HepG2 (cell line): Measurements from ENCODE around the gene SEMA3B. TPM values are rescaled to one million over a fixed set of nuclear protein-coding genes. Genes with fewer than 3 reads are reported as not detected.

ENCODE experiments used
- FOXA3 ChIP-seq: IDR thresholded peaks from 2 replicates; pipeline ENCODE4 v1.6.1; 2016; ENCODE audit warnings: missing genetic modification reagents, missing compliant biosample characterization
- FOXK1 ChIP-seq: sonication (generic); formaldehyde crosslinking; IDR thresholded peaks from 2 replicates; pipeline ENCODE4 v1.4.0; 2020; ENCODE audit warnings: low read depth, missing genetic modification reagents, borderline replicate concordance
- HIVEP1 ChIP-seq: sonication (generic); formaldehyde crosslinking; IDR thresholded peaks from 2 replicates; pipeline ENCODE4 v1.4.0; 2020; ENCODE audit warnings: mild to moderate bottlenecking, missing genetic modification reagents
- NR2C2 ChIP-seq: sonication (generic); formaldehyde crosslinking; IDR thresholded peaks from 2 replicates; pipeline ENCODE4 v1.4.0; 2020; ENCODE audit warnings: missing genetic modification reagents, mild to moderate bottlenecking, moderate library complexity, borderline replicate concordance
- PAXIP1 ChIP-seq: sonication (generic); formaldehyde crosslinking; conservative IDR thresholded peaks from 2 replicates; pipeline ENCODE4 v1.4.0; 2020; ENCODE audit warnings: mild to moderate bottlenecking, missing genetic modification reagents, moderate library complexity
- RAD21 ChIP-seq: fragments of 450-650 bp; formaldehyde crosslinking; IDR thresholded peaks from 2 replicates; pipeline ENCODE4 v1.5.0; 2020; ENCODE audit warnings: mild to moderate bottlenecking
- RFXANK ChIP-seq: IDR thresholded peaks from 2 replicates; pipeline ENCODE4 v1.6.1; 2016
- RXRA ChIP-seq: sonication (generic); formaldehyde crosslinking; IDR thresholded peaks from 2 replicates; pipeline ENCODE4 v1.5.1; 2020; ENCODE audit warnings: missing genetic modification reagents
- SOX6 ChIP-seq, 2 experiments: fragments of 450-650 bp in 1 of 2; sonication (generic) in 1 of 2; formaldehyde crosslinking in 1 of 2; IDR thresholded peaks; 2 replicates each; pipeline versions ENCODE4 v1.4.0 to v1.6.1; 2017 to 2020; ENCODE audit warnings: antibody characterized with exemption in 1 of 2, mild to moderate bottlenecking in 1 of 2, missing genetic modification reagents in 1 of 2
- TBX2 ChIP-seq: sonication (generic); formaldehyde crosslinking; IDR thresholded peaks from 2 replicates; pipeline ENCODE4 v1.5.0; 2020; ENCODE audit warnings: missing genetic modification reagents, mild to moderate bottlenecking, borderline replicate concordance
- TFDP2 ChIP-seq: sonication (generic); formaldehyde crosslinking; IDR thresholded peaks from 2 replicates; pipeline ENCODE4 v1.4.0; 2020; ENCODE audit warnings: missing genetic modification reagents
- ZBTB14 ChIP-seq: sonication (generic); formaldehyde crosslinking; IDR thresholded peaks from 2 replicates; pipeline ENCODE4 v1.4.0; 2020; ENCODE audit warnings: missing genetic modification reagents
- ZBTB49 ChIP-seq: sonication (generic); formaldehyde crosslinking; IDR thresholded peaks from 2 replicates; pipeline ENCODE4 v1.4.0; 2020; ENCODE audit warnings: missing genetic modification reagents, borderline replicate concordance
- ZNF230 ChIP-seq: sonication (generic); formaldehyde crosslinking; IDR thresholded peaks from 2 replicates; pipeline ENCODE4 v1.4.0; 2020; ENCODE audit warnings: mild to moderate bottlenecking, missing genetic modification reagents
- ZNF331 ChIP-seq: sonication (generic); formaldehyde crosslinking; IDR thresholded peaks from 2 replicates; pipeline ENCODE4 v1.4.0; 2020; ENCODE audit warnings: missing genetic modification reagents
- ZNF382 ChIP-seq: sonication (generic); formaldehyde crosslinking; IDR thresholded peaks from 2 replicates; pipeline ENCODE4 v1.5.0; 2020; ENCODE audit warnings: missing genetic modification reagents, mild to moderate bottlenecking, borderline replicate concordance
- ZNF383 ChIP-seq: sonication (generic); formaldehyde crosslinking; IDR thresholded peaks from 2 replicates; pipeline ENCODE4 v1.4.0; 2020; ENCODE audit warnings: missing genetic modification reagents, mild to moderate bottlenecking, borderline replicate concordance
- ZNF414 ChIP-seq: sonication (generic); formaldehyde crosslinking; IDR thresholded peaks from 2 replicates; pipeline ENCODE4 v1.5.0; 2020; ENCODE audit warnings: missing genetic modification reagents
- ZNF556 ChIP-seq: sonication (generic); formaldehyde crosslinking; IDR thresholded peaks from 2 replicates; pipeline ENCODE4 v1.4.0; 2020; ENCODE audit warnings: mild to moderate bottlenecking, missing genetic modification reagents, borderline replicate concordance
- polyA plus RNA-seq, 8 experiments: library from polyadenylated mRNA; depleted of rRNA in 3 of 8; stranded (reverse) in 7 of 8; unstranded in 1 of 8; fragments of >200 nt; fragmentation: Illumina TruSeq in 4 of 8; extraction: Trizol in 4 of 8; gene quantifications; 2 replicates each; pipeline versions ENCODE4 v1.2.1 to v1.2.3, GENCODE V29; 2011 to 2016; ENCODE audit warnings: low read depth in 4 of 8, missing spikeins in 1 of 8, mixed read lengths in 1 of 8; ENCODE audit not compliant: insufficient read depth in 1 of 8
- total RNA-seq, 5 experiments: library from RNA; depleted of rRNA; stranded (reverse); fragments of >200 nt; fragmentation: Illumina TruSeq; extraction: Trizol; gene quantifications; 2 replicates each; pipeline ENCODE4 v1.2.3, GENCODE V29; 2016; ENCODE audit warnings: low read depth in 1 of 5

Gene SEMA3B
- total and polyA plus RNA-seq, 2 of the 13 experiments (the other 11 are each of a cell fraction or from before 2014, with no cell fraction given): 93.2 to 158 TPM

GRCh38 chr3:50324351-50325112 lies 55.6 kb downstream of the SEMA3B start (continued):
- no peak for TF ChIP-seq SOX6 (IDR thresholded peaks at IDR 0.05)
- peak; percentile 67 for TF ChIP-seq SOX6 (CRISPR knock-in tag; IDR thresholded peaks at IDR 0.05)
- peak; percentile 77; the same call in 1 of the 2 replicates for TF ChIP-seq ZNF414 (CRISPR knock-in tag)
- peak; percentile 65 for TF ChIP-seq PAXIP1
- TF ChIP-seq TBX2 (CRISPR knock-in tag): peak; percentile 57; the same call in 1 of the 2 replicates
- peak; percentile 44; the same call in 1 of the 2 replicates for TF ChIP-seq FOXK1 (CRISPR knock-in tag)
- TF ChIP-seq RFXANK: 0 out of 2 replicates have a peak, but pooled peaks have one; percentile 20
- peak; percentile 31; the same call in 1 of the 2 replicates for TF ChIP-seq TFDP2 (CRISPR knock-in tag)
- TF ChIP-seq FOXA3 (CRISPR knock-in tag): peak; percentile 45; the same call in 1 of the 2 replicates
- TF ChIP-seq ZBTB49 (CRISPR knock-in tag): no peak
- peak; percentile 80; the same call in 1 of the 2 replicates for TF ChIP-seq ZNF331 (CRISPR knock-in tag)
- TF ChIP-seq HIVEP1 (CRISPR knock-in tag): peak; percentile 25
- peak; percentile 61; the same call in 1 of the 2 replicates for TF ChIP-seq NR2C2 (CRISPR knock-in tag)
- peak; percentile 95 for TF ChIP-seq RAD21 (CRISPR knock-in tag)
- peak; percentile 69 for TF ChIP-seq RXRA (CRISPR knock-in tag)
- 0 out of 2 replicates have a peak, but pooled peaks have one; percentile 45 for TF ChIP-seq ZNF556 (CRISPR knock-in tag)
- TF ChIP-seq ZNF383: 0 out of 2 replicates have a peak, but pooled peaks have one; percentile 25
- TF ChIP-seq ZBTB14 (CRISPR knock-in tag): peak; percentile 39; the same call in 1 of the 2 replicates
- TF ChIP-seq ZNF230 (CRISPR knock-in tag): 0 out of 2 replicates have a peak, but pooled peaks have one; percentile 61
- no peak for TF ChIP-seq ZNF382
